Inflammatory macrophage treated with lipopolysaccharide for 1 hour (primary cell): ENCODE data around the gene ARID1A.

Experiments
- DNase-seq, 2 donors: peaks; one replicate each; pipeline ENCODE4 v3.0.0-alpha.2; 2020 to 2022

The ARID1A gene

DNA sequence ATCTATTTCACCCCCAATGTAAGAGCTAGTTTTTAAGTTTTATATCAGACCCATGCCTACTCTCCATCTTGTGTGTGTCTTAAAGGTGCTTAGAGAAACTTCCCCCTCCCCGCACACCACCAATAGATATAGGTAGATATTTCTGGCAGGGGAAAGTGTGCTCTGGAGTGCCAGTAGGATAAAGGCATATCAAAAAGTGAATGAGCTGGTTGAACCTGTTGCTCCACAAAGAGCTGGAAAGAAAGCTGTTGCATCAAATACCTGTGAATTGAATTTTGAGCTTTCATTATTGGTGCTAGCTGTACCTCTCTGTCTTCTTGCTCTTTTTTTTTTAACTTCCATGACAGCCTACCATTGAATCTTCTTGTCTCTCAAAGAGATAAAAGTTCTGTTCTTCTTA lies 32.8 kb downstream of the ARID1A start:
- no peak for DNase-seq

GRCh38 chr1:26729633-26730032 lies 33.8 kb downstream of the ARID1A start:
- DNase-seq = no peak

GRCh38 chr1:26730695-26731094 lies 34.9 kb downstream of the ARID1A start:
- DNase-seq = no peak

DNA sequence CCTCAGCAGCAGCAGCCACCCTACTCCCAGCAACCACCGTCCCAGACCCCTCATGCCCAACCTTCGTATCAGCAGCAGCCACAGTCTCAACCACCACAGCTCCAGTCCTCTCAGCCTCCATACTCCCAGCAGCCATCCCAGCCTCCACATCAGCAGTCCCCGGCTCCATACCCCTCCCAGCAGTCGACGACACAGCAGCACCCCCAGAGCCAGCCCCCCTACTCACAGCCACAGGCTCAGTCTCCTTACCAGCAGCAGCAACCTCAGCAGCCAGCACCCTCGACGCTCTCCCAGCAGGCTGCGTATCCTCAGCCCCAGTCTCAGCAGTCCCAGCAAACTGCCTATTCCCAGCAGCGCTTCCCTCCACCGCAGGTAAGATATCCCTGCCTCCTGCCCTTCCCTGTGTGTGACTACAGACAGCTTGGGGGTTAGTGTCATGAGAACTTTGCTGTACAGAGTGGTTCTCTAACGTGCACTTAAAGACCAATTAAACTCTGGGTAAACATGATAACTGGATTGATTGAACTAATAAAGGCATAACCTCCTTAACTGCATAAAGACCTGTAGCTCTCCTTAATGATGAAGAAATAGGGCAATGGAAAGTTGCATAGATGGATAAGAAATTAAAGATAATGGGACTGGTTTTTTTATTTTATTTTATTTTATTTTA lies 35.6 kb downstream of the ARID1A start:
- no peak for DNase-seq

GRCh38 chr1:26733392-26733791 lies 37.6 kb downstream of the ARID1A start:
- no peak for DNase-seq

DNA sequence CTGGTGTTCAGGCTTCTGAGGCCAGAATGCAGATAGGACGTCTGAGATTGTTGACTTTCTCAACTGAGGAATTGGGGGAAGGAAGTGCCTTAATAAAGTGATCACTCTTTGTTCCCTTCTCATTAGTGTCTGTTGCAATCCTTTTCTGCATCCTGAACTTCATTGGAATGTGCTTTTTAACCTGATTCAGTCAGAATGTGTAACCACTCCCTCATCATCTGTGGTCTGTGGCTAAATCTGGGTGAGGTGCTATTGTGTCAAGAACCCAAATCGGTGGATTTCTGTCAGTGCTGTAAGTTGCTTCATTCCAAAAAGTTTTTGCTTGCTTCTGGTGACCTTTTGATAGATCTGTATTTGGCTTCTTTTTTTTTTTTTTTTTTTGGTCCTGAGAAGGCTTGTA lies 38.2 kb downstream of the ARID1A start:
- peak; percentile 54 to 69 for DNase-seq

GRCh38 chr1:26734501-26735058 lies 38.8 kb downstream of the ARID1A start:
- no peak for DNase-seq

DNA sequence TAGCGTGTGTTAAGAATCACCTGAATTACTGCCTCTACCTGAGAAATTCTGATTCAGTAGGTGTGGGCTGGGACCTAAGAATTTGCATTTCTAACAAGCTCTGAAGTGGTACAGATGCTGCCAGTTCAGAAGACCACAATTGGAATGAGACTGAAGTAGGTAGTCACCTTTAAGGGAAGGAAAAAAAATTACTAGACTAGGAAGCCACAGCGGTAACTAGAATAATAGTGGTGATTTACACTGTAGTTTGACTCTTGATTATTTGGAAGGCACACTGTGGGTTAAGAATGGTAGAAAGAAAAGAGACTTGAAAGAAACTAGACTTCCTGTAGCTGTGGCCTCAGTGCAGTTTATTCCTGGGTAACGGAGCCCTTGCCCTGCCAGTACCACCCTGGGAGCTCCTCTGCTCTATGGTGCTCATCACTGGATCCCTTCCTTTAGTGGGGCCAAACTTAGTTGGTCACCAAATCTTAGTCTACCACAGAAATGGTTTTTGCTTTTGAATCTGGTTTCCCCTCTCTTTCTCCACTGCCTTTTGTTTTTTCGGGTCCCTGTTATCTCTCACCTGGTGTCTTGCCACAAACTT lies 43.6 kb downstream of the ARID1A start:
- no peak for DNase-seq

- peak in 1 of 2 donors; percentile 47 for DNase-seq
Observed at GRCh38 chr1:26740023-26740634, 44.3 kb downstream of the ARID1A start.

DNA sequence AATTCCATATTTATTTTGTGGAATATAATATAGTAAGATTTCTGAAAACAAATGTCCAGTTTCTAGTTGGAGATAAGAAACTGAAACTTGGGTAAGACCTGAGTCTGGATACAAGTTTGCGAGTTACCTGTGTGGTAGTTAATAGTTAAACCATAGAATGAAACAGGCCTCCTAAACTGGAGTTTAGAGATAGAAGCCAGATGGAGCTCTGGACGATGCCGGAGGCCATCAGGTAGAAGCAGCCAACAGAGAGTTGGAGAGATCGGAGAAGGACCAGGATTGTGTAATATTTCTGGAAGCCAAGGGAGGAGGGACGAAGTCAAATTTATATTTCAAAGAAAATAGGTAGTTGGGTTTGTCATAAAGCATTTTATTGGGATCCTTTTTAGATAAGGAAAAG lies 45.1 kb downstream of the ARID1A start:
- DNase-seq = no peak

GRCh38 chr1:26743426-26744059 lies 47.7 kb downstream of the ARID1A start:
- DNase-seq = no peak

GRCh38 chr1:26744075-26744959 lies 48.5 kb downstream of the ARID1A start:
- DNase-seq = peak; percentile 89

- DNase-seq = no peak
Observed at GRCh38 chr1:26745191-26745590, 49.4 kb downstream of the ARID1A start.

- no peak for DNase-seq
Observed at GRCh38 chr1:26747048-26747447, 51.2 kb downstream of the ARID1A start.

- DNase-seq = no peak
Observed at GRCh38 chr1:26748351-26748750, 52.5 kb downstream of the ARID1A start.

- no peak for DNase-seq
Observed at GRCh38 chr1:26749458-26749857, 53.6 kb downstream of the ARID1A start.

GRCh38 chr1:26750428-26750827 lies 54.6 kb downstream of the ARID1A start:
- DNase-seq = no peak

DNA sequence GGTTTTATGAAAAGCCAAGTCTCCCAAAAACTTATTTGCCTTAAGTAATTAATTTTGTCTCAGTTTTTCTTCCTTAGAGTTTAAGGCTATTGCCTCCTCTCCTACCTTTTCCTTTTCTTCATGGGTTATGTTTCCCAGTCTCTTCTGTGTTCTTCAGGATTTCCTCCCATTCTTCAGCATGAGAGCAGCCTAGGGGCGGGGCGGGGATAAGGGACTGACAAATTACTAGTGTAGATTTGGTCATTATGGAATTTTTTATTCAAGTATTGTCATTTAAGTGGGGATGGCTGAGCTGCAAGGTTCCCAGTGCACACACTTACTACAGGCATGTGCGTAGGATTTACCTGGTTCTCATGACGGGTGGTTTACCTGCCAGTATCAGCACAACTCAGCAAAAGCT lies 56.7 kb downstream of the ARID1A start:
- DNase-seq = peak in 1 of 2 donors; percentile 20

- DNase-seq = no peak
Observed at GRCh38 chr1:26754086-26754874, 58.5 kb downstream of the ARID1A start.

DNA sequence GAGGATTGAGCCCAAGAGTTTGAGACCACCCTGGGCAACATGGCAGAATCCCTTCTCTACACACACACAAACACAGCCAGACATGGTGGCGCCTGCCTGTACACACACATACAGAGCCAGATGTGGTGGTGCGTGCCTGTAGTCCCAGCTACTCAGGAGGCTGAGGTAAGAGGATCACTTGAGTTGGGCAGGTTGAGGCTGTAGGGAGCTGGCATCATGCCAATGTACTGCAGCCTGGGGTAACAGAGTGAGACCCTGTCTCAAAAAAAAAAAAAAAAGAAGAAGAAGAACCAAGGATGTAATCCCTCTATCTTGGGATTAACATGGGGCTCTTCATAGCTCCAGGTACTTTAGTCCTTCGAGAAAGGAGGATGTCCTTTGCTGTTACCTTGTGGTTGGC lies 62.5 kb downstream of the ARID1A start:
- DNase-seq = no peak

GRCh38 chr1:26759531-26759930 lies 63.7 kb downstream of the ARID1A start:
- DNase-seq = no peak

DNA sequence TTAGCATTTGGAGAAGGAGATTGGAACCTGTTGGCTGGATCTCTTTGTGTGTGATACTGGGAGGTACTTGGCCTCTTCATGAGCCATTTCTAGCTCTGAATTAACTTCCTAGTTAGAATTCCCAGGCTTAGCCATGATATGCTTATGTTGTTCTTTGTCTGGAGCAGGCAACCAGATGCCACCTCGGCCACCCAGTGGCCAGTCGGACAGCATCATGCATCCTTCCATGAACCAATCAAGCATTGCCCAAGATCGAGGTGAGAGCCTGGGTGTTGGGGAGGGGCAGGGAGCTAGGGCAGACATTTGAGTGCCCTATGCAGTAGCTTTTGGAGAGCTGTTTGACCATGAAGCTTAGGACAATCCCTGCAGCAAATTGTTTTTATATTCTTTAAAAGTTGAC lies 65.4 kb downstream of the ARID1A start:
- DNase-seq = no peak
